HG02938 (cell line): Measurements from ENCODE around the gene ECHS1.

ENCODE experiments used
- ATAC-seq: cut with Tn5 transposase; IDR thresholded peaks from one replicate; pipeline ENCODE4 v1.9.1; 2021; ENCODE audit warnings: mild to moderate bottlenecking, moderate library complexity; ENCODE audit not compliant: unreplicated experiment

Gene ECHS1

GRCh38 chr10:133347710-133348517 lies 25.2 kb downstream of the ECHS1 start:
- ATAC-seq: no peak

- ATAC-seq: no peak
Measured at GRCh38 chr10:133346413-133346812, 26.7 kb downstream of the ECHS1 start.

- ATAC-seq: no peak
Measured at GRCh38 chr10:133344236-133344635, 28.9 kb downstream of the ECHS1 start.

GRCh38 chr10:133343558-133343957 lies 29.6 kb downstream of the ECHS1 start:
- ATAC-seq: no peak

GRCh38 chr10:133342942-133343341 lies 30.2 kb downstream of the ECHS1 start:
- ATAC-seq: no peak

- no peak for ATAC-seq
Measured at GRCh38 chr10:133341983-133342382, 31.2 kb downstream of the ECHS1 start.

GRCh38 chr10:133339708-133340380 lies 33.3 kb downstream of the ECHS1 start:
- no peak for ATAC-seq

- no peak for ATAC-seq
Measured at GRCh38 chr10:133338080-133339071, 34.8 kb downstream of the ECHS1 start.

GRCh38 chr10:133337370-133337725 lies 35.8 kb downstream of the ECHS1 start:
- no peak for ATAC-seq

GRCh38 chr10:133336577-133337369 lies 36.4 kb downstream of the ECHS1 start, which contains the start of gene CALY:
Gene CALY (minus strand): TSS chr10:133336896. CDS start chr10:133328989, 7,907 bp downstream.
- ATAC-seq: no peak

GRCh38 chr10:133336118-133336576 lies 37.0 kb downstream of the ECHS1 start:
- ATAC-seq: no peak

GRCh38 chr10:133335246-133336117 lies 37.7 kb downstream of the ECHS1 start:
- no peak for ATAC-seq

GRCh38 chr10:133334503-133335245 lies 38.5 kb downstream of the ECHS1 start:
- ATAC-seq: no peak

- ATAC-seq: no peak
Measured at GRCh38 chr10:133332936-133333699, 40.0 kb downstream of the ECHS1 start.

- ATAC-seq: peak; percentile 73
Measured at GRCh38 chr10:133329491-133330202, 43.5 kb downstream of the ECHS1 start.

GRCh38 chr10:133328358-133329343 lies 44.5 kb downstream of the ECHS1 start:
- ATAC-seq: no peak
